ENCODE results near the gene TYMP. TPM values are rescaled to one million over a fixed set of nuclear protein-coding genes. Genes with fewer than 3 reads are reported as not detected.

Gene TYMP
- total and polyA plus RNA-seq, 10 of the 15 experiments (the other 5 are each of a cell fraction or from before 2014, with no cell fraction given), result 0.42 to 57.8 (median 24.6) TPM

DNA sequence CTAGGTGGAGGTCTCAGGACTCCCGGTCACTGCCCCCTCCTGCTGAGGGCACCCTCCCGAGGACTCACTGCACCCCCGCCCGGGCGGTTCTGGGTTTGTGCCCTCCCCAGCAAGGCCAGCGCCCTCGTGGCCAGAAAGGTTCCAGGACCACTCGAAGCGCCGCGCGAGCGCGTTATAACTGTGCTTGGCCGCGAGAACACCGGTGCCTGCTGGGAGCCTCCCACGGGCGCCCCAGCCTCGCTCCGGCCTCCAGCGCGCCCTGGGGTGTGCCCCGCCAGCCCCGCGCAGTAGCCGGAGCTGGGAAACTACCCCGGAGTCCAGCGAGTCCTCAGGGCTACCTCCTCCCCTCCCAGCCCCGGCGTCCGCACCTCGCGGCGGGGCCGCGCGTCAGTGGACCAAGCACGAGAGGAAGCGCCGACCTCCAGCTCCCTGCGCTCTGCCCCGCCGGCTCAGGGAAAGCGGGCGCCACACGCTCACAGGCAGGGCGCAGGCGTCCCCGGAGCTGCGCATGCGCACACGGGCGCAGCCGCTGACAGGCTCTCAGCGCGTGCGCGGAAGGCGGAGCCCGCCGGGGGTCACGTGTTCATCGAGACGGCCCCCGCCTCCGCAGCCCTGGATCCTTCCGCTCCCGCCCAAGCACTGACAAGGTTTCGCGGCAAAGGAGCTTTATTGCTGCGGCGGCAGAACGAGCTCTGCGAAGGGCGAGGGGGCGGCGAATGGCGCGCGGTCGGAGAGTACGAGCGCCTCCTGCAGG, 4.5 kb downstream of the TYMP start, which contains the start of gene SCO2 (continued):
- TF ChIP-seq, protein P1, sequence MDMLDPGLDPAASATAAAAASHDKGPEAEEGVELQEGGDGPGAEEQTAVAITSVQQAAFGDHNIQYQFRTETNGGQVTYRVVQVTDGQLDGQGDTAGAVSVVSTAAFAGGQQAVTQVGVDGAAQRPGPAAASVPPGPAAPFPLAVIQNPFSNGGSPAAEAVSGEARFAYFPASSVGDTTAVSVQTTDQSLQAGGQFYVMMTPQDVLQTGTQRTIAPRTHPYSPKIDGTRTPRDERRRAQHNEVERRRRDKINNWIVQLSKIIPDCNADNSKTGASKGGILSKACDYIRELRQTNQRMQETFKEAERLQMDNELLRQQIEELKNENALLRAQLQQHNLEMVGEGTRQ (IDR thresholded peaks at IDR 0.05; ENCODE audit: borderline replicate concordance, low read depth, low read length), result peak; percentile 87
- no peak; the same call in 1 of the 2 replicates for TF ChIP-seq CHD1 (IDR thresholded peaks at IDR 0.05; ENCODE audit: low read depth, low read length)
- TF ChIP-seq YY1 (IDR thresholded peaks at IDR 0.05; ENCODE audit: low read depth, low read length), result peak; percentile 67; the same call in 1 of the 2 replicates
- peak; percentile 45; the same call in 1 of the 2 replicates for TF ChIP-seq RAD21 (IDR thresholded peaks at IDR 0.05; ENCODE audit: insufficient read depth, low read depth, low read length)
- no peak for TF ChIP-seq NFYA (IDR thresholded peaks at IDR 0.05; ENCODE audit: borderline replicate concordance, low read depth, low read length)
- TF ChIP-seq JUNB (IDR thresholded peaks at IDR 0.05), result no peak
- peak; percentile 43 for TF ChIP-seq BACH1 (IDR thresholded peaks at IDR 0.05; ENCODE audit: borderline replicate concordance)
- no peak for TF ChIP-seq SRF (IDR thresholded peaks at IDR 0.05; ENCODE audit: low read depth in 2 of 2, low read length in 2 of 2)
- TF ChIP-seq NR2F1 (conservative IDR thresholded peaks at IDR 0.05), result peak; percentile 40; the same call in 1 of the 2 replicates
- TF ChIP-seq SMAD1 (IDR thresholded peaks at IDR 0.05; ENCODE audit: low read depth, partially characterized antibody), result no peak
- TF ChIP-seq SMARCA5 (IDR thresholded peaks at IDR 0.05), result peak; percentile 75; the same call in 1 of the 2 replicates
- peak; percentile 45 for TF ChIP-seq HCFC1 (IDR thresholded peaks at IDR 0.05; ENCODE audit: low read length)
- TF ChIP-seq CBFB (IDR thresholded peaks at IDR 0.05; ENCODE audit: low read depth), result peak; percentile 69
- TF ChIP-seq, protein P2, sequence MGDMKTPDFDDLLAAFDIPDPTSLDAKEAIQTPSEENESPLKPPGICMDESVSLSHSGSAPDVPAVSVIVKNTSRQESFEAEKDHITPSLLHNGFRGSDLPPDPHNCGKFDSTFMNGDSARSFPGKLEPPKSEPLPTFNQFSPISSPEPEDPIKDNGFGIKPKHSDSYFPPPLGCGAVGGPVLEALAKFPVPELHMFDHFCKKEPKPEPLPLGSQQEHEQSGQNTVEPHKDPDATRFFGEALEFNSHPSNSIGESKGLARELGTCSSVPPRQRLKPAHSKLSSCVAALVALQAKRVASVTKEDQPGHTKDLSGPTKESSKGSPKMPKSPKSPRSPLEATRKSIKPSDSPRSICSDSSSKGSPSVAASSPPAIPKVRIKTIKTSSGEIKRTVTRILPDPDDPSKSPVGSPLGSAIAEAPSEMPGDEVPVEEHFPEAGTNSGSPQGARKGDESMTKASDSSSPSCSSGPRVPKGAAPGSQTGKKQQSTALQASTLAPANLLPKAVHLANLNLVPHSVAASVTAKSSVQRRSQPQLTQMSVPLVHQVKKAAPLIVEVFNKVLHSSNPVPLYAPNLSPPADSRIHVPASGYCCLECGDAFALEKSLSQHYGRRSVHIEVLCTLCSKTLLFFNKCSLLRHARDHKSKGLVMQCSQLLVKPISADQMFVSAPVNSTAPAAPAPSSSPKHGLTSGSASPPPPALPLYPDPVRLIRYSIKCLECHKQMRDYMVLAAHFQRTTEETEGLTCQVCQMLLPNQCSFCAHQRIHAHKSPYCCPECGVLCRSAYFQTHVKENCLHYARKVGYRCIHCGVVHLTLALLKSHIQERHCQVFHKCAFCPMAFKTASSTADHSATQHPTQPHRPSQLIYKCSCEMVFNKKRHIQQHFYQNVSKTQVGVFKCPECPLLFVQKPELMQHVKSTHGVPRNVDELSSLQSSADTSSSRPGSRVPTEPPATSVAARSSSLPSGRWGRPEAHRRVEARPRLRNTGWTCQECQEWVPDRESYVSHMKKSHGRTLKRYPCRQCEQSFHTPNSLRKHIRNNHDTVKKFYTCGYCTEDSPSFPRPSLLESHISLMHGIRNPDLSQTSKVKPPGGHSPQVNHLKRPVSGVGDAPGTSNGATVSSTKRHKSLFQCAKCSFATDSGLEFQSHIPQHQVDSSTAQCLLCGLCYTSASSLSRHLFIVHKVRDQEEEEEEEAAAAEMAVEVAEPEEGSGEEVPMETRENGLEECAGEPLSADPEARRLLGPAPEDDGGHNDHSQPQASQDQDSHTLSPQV (IDR thresholded peaks at IDR 0.05), result no peak
- no peak for TF ChIP-seq RBBP5 (conservative IDR thresholded peaks at IDR 0.05)
- no peak for TF ChIP-seq NFIC (IDR thresholded peaks at IDR 0.05; ENCODE audit: low read depth, low read length)
- TF ChIP-seq GATAD2B (conservative IDR thresholded peaks at IDR 0.05; ENCODE audit: low read depth), result peak; percentile 65; the same call in 1 of the 2 replicates
- TF ChIP-seq E2F8 (IDR thresholded peaks at IDR 0.05; ENCODE audit: low read depth, partially characterized antibody), result no peak
- no peak for TF ChIP-seq ZBTB11 (CRISPR knock-in tag; IDR thresholded peaks at IDR 0.05)
